NCI-H226 (cell line): ENCODE results near the gene DCLRE1B.

ENCODE experiments used
- DNase-seq: peaks from one replicate; pipeline ENCODE4 v3.0.0-alpha.2; 2015

DCLRE1B gene

DNA sequence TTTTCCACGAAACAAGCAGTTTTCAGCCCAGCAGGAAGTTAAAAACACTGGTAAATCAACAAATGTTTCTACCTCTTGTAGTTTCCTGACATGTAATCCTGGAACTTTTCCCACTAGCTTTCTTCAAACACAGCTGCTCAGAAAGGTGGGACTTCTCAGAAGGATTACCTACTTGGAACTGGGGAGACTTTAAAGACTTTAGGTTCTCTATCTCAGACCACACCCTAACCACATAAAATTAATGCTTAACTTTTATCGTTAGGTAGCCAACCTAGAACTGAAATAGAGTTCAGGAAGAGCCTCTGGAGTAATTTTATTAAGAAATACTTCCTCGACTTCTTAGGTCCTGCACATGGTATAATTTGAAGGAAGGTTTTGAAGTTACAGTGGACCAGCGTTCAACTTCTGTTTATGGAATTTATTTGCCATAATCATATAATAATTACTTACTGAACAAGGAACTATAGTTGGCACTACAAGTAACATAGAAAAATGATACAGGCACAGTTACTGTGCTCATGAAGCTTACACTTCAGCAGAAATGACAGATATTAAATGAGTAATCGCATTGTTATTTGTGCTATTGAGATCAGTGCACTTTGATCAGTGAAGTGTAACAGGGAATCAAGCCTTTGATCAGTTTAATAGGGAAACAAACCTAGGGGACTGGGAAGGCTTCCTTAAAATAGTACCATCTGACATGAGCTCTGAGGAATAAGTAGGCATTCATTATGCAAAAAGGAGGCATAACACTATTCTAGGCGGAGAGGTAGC lies 17.5 kb upstream of the DCLRE1B start, which contains the start of gene BCL2L15:
Gene BCL2L15 (minus strand): TSS at position 180 of the 774 bp plus-strand sequence. CDS start 206 bp downstream, outside the sequence.
- no peak for DNase-seq

DNA sequence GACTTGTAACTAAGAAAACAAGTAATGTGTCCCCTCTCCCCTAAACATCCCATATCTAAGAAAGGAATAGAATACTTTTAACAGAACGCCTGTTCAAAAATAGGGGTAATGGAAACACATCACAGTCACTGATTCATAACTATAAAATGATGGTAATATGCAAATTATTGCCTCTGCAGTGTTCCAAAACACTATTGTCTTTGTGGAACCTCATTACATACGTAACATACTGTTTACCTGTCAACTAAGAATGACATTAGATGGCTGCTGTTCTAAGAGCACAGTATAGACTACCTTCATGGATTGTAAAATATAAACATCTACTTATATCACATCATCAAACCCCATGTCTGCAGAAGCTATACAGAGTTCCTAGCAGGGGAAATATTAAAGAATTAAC lies 14.3 kb upstream of the DCLRE1B start:
- DNase-seq: no peak

DNA sequence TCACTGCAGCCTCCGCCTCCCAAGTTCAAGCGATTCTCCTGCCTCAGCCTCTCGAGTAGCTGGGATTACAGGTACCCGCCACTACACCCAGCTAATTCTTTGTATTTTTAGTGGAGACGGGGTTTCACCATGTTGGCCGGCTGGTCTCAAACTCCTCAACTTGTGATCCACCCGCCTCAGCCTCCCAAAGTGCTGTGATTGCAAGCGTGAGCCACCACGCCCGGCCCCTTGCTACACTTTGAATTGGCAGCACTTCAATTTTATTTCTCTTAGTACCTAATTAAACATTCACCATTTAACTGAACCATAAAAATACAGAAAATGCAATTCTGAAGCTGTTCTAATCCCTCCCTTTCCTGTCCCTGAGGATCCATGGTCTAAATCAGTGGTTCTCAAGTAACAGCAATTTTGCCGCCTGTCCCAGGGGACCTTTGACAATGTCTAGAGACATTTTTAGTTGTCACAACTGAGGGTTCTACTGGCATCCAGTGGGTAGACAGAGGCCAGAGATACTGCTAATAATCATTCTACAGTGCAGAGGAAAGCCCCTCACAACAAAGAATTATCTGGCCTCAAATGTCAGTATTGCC lies 13.4 kb upstream of the DCLRE1B start:
- no peak for DNase-seq

DNA sequence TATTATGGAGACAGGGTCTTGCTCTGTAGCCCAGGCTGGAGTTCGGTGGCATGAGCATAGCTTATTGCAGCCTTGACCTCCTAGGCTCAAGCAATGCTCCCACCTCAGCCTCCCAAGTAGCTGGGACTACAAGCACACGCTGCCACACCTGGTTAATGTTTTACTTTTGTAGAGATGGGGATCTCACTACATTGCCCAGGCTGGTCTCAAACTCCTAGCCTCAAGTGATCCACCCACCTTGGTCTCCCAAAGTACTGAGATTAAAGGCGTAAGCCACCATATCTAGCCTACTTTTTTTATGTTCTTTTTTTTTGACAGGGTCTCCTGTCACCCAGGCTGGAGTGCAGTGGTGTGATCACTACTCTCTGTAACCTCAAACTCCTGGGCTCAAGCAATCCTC lies 11.9 kb upstream of the DCLRE1B start:
- no peak for DNase-seq

DNA sequence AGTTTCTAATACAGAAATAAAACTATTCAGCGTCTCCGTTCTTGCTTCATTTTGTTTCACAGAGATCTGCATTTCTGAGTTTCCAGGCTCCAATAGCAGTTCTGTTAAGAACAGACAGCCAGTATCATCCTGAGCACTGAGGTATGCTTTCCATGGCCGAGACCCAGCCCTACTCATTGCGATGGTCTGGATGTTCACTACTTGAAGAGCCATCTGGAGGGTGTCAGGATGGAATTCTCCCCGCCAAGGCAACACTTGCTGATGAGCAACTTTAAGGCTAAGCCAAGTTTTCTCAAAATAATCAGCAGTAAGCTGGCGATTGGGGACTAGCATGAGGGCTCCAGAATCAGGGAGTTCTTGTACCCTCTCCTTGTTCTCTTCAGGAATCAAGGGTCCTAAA lies 10.0 kb upstream of the DCLRE1B start:
- DNase-seq: no peak

DNA sequence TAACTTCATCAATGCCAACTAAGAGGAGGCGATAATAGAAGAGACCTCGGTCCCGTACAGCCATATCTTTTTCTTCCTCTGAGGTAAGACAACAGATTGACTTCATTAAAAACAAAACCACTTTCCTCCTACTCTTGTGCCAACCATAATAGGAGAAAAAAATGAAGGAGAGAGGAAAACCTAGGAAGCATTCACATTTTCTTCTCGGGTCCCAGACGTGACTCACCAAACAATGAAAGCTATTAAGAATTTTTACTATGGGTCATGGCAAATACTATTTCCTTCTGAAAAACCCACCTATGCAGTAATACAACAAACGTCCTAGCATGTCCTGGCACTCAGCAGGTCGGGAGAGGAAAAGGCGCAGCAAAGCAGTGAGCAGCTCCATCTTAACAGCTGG lies 9.2 kb upstream of the DCLRE1B start:
- DNase-seq: no peak

DNA sequence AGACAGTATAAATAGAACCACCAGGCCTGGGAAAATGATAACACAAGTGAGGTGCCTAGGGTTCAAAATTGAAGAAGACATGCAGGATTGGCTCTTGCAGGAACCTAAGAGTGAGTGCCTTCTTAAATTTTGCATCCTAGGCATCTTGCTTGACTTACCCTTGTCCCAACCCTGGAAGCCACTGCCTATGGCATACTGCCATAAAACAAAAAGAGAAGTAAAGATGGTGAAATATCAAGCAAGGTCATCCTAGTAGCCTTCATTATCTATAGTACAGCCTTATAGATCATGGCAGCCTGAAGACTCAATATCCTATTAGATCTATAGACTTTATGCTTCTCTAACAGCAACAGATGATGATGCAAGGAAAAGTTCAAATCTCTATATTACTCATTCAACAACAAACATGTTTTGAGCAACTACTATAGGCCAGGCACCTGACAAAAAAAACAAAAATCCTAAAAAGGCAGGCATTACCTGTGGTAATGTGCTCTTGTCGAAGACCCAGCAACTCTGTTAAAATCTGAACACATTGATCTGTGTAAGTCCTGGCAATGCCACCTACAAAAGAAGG lies 6.8 kb upstream of the DCLRE1B start:
- no peak for DNase-seq

DNA sequence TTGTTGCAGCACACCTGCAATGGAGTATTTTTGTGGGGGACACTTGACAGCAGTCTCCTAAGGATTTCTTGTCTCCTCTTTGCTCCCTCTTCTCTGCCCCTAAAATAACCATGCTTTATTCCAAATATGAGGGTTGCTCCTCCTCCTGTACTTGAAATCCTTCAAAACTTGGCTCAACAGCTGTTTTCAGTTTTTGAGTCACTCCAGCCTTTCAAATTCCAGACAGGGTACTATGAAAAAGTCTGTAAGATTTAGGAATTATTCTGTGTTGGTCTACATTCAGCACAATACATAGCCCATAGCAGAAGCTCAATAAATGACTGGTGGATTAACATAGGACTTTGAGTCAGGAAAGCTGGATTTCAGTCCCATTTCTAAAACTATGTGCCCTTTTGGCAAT lies 6.0 kb upstream of the DCLRE1B start:
- no peak for DNase-seq

DNA sequence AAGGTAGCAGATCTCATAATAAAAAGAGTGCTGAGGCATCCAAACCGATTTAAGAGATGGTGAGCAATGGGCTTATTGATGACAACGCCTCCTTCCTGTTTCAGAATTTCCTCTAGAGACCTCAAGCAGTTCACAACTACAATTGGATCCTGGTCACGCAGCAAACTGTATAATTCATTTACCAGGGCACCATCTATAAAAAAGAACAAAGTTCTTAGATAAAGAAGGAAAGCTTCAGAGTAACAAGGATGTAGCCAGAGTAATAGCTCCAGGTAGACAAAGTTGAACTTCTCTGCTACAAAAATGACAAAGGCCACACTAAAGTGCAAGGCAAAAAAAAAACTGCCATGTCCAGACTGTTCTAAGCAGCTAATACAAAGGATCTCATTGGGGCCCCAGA lies 3.9 kb upstream of the DCLRE1B start:
- no peak for DNase-seq

DNA sequence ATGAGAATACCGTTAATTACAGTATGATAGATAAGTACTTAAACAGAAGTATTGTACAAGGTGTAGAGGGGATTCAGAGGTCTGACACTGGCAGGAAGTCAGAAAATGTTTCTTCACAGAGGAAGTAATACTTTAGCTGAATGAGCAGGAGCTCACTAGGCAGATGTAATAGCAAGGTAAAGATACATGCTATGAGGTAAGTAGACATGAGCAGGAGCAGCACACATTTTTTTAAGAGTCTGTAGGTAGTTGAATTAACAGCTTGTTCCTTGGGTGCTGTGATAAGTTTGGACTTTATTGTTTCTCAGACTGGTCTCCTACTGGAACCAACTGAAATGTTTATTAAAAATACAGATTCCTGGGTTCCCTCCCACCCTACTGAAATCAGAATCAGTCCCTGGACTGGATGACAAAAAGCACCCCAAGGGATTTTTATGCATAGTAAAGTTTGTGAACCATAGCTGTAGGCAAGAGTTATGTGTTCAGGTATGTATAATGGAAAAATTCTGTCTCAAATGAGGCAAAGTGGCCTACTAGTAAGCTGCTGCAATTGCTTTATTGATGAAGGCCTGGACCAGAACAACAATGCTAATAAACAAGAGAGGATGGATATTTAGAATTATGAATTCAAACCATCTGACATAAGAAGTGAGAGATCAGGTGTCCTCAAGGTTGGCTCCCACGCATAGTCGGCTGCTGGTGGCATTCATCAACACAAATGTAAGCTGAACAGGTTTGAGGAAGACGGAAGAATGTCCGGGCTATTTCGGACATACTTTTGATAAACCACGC lies 1.4 kb upstream of the DCLRE1B start:
- no peak for DNase-seq

DNA sequence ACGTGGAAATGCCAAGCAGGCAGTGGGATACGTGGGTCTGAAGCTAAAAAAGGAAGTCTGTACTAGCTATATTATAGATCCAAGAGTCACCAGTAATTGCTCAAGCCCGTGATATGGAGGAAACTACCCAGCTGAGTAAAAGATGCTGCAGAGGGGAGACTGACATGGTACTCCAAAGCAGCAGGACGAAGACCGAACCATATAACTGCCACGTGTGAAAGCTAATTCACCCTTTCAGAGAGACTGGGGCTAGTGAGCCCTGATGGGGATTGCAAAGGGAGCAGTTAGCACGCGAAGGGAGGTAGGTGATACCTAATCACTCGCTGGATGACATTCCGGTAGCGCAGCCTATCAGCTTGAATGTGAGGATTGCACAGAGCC lies 843 bp upstream of the DCLRE1B start:
- DNase-seq: no peak

DNA sequence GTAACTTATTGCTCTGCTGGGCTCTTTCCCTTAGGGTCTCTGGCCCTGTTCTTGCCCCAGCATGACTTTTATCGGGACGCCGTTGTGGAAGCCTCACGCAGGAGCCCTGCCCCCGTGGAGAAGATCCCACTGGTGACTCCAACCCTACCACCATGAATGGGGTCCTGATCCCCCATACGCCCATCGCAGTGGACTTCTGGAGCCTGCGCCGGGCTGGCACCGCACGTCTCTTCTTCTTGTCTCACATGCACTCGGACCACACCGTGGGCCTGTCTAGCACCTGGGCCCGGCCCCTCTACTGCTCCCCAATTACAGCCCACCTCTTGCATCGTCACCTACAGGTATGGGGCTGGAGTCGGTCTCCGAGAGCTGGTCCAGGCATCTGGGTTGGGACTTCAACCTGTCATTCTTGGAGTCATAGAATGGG lies 322 bp downstream of the DCLRE1B start:
- no peak for DNase-seq

DNA sequence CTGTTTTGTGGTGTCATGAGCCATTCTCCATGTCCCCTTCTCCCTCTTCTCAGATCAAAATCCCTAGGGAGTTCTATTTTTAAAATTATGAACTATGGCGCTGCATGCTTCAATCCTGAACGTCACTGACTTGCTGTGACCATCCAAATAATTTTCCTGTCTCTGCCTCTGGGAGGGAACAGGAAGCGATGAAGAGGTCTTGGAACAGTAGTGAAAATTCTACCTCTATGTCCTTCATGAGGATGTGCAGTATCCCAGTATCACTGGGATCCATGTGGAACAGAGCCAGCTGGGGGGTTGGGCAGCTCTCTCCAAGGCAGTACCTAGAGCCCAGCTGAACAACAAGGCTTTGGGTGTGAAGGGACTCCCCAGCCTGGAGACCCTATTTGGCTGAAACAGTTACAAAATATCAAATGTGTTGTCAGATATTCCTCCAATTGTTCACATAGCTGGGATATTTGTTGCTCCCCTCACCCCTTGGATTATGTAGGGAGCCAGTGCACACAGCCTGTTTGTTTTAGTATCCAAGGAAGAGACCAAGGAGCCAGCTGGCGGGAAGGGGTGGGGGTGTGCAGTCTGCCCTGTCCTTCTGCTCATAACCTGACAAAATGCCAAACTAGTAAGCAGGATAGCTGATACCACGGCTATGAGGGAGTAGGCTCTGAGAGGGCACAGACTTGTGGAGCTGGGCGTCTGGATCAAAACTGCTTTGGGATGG lies 7.6 kb downstream of the DCLRE1B start:
- peak; percentile 83 for DNase-seq

DNA sequence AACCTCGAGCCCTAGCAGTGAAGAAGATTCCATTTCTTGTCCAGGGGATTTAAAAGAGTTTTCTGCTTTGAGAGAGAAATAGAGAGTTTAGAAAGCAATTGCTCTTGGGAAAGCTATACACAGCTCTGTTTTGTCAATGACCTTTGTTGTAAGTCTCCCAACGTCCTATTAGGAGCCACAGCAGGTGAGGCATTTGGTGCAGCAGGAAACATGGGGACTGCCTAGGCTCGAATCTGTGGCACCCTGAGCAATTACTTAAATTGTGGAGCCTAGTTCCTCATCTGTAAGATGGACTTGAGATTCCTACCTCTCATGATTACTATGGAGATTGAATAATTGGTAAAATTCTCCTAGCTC lies 8.2 kb downstream of the DCLRE1B start:
- no peak for DNase-seq

DNA sequence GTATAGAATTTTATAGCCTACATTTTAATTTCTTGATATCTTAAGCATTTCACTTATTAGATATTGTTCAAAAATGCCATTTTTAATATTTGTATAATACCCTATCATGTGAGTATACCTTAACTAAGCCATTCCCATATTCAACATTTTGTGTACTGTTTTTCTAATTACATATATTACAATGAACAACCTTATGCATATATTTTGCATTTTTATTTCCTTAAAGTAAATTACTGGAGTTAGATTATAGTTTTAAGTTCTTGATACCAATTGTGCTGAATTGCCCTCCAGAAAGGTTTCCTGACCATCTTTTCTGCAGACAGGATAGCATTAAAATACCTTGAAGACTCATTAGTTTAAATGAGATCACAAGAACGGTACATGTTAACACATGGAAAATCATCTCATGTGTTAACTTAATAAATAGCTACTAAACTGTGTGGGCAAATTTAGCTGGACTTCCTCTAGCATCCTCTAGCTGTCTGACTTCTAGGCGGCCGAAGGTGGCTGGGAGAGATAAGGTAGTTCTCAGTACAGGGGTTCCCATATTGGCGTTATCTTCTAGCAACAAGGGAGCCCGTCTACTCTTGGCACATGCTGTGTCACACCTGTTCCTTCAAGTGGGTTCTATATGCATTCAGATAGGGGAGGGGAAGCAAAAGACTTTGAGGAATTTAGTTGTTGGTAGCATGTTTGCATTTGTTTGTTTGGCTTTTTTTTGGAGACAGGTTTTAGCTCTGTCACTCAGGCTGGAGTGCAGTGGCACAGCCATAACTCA lies 8.9 kb downstream of the DCLRE1B start:
- DNase-seq: no peak

DNA sequence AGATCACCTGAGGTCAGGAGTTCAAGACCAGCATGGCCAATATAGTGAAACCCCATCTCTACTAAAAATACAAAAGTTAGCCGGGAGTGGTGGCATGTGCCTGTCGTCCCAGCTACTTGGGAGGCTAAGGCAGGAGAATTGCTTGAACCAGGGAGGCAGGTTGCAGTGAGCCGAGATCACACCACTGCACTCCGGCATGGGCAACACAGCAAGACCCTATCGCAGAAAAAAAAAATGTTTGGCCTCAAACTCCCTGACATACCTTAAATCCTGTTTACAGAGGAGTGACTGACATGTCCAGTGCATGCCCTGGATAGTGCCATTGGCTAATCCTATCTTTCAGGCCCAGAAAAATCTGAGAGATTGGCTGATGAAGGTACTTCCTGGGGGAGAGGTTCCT lies 11.8 kb downstream of the DCLRE1B start:
- no peak for DNase-seq

DNA sequence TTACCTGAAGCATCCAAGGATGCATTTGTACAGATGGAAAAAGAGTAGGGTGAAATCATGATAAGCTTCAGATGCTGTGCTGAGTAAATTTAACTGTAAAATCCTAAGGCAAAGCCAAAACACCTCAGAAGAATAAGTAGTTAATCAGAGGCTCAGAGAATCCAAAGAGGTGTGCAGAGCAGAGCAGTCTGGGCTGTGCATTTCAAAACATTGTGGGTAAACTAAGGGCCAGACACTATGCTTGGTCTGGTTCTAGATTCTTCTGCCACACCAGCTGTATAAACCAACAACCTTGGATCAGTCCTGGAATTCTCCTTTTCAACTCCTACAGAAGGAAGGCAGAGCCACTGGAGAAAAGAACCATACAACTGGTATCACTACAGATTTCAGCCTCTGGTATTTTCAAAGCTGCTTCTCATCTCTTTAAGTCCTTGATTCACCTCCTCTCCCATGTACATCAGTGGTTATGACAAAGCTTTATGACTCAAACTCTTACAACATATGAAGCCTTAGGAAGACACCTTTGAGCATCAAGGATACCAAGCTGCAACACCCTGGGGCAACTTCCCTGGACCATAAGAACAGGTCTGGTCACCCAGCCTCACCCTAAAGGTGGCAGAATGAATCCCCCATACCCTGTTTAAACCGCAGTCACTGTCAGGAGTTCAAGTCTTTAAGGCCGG lies 12.4 kb downstream of the DCLRE1B start:
- DNase-seq: peak; percentile 60

DNA sequence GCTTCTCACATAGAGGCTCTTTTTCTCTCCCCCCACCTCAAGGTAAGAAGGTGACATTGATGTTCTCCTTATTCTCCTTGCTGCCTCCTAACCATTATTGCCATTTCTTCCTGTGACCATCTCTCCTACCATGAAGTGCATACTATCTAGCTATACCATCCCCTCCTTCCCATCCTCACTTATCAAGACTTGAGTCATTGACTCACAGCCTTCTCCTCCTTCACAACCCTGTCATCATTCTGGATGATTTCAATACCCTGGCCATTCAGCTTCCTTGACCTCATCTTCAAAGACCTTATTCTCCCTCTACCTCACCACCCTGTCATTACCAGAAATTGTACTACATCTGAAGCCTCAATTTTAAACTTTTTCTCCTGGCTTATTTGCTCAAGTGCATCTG lies 13.1 kb downstream of the DCLRE1B start:
- DNase-seq: no peak

DNA sequence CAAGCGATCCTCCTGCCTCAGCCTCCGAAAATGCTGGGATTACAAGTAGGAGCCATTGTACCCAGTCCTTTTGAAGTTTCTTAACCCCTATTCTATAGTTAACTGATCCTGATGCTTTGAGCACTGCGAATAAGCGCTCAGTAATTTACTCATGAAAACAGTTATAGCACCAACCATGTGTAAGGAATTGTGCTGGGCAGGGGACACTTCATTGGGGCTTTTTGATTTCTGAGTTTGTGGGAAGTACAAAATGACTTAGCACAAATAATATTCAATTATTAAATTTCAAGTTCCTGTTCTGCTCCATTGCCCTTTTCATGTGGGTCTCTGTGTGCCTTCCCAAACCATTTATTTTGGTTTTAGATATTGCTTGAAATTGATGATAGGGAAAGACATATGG lies 17.8 kb downstream of the DCLRE1B start:
- DNase-seq: no peak

DNA sequence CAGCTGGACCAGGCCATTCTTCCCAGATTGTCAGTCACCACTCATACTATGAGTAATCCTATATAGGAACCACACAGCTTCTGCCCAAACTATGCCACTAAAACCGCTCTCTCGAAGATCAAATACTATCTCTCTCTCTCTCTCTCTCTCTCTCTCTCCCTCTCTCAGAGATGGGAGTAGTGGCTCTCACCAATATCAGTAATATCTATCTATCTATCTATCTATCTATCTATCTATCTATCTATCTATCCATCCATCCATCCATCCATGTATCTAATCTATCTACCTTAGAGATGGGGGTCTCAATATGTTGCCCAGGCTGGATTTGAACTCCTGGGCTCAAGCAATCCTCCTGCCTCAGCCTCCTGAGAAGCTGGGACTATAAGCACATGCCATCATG lies 19.3 kb downstream of the DCLRE1B start:
- DNase-seq: no peak

DNA sequence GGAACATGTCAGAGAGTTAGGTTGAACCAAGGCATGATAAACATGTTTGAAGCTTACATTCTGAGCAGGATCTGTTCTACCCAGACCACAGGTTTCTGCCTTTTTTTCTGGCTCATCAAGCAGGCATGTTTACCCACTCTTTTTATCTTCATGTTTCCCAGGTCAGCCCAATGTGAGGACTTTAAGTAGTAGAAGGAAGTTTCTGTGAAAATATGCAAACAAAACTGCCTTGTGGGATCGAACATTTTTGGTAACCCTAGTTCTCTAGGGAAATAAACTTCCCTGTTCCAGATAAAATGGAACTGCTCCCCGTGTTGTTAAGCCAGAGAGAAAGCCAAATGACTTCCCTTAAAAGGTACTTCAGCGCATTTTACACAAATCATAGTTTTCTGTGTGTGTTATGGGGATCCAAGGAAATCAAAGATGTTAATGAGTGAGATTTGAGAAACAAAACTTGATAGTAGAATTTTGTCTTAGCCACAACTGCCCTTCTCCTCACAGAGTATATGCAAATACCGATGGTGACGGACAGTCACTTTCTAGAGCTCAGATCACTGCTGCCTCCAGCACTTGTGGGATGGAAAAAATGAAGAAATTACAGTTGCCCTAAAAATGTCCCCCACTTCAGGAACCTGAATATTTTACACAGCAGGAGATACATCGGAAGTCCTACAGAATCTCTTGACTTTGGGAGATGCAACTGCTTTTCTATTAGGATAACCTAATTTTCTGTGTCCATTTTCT lies 23.2 kb downstream of the DCLRE1B start:
- no peak for DNase-seq
